ENCODE data around the gene SEMA5A.

The SEMA5A gene

DNA sequence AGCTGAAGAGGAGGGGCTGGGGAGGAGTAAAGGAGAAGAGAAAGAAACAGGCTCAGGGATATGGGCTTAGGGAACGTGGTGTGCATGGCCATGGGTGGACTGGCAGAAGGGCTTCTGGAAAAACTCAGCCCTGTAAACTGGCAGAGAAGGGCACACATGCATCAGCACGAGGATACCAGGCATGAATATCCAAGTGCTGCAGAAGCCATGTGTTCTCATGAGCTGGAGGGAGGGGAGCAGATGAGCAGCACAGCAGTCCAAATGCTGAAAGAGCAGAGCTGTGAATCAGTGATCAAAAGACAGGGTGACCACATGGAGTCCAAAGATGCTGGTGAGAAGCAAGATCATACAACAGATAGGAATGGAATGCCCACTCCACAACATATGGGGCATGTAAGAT lies 72.3 kb downstream of the SEMA5A start:
- no peak for DNase-seq

DNA sequence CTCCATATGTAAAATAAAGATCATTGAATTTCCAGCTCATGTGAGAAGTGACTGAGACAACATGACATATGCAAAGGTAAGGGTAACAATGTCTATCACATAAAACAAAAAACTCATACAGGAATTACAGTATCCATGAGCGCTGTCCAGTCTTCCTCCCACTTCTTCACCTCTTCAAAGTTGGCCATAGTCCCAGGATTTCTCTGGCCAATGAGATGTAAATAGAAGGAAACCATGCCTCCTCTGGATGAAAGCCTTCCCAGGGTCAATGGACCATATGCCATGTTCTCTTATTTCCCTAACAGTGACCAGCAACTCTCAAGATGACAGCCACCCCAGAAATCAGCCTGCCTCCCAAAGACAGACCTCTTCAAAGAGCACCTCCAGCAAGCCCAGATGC lies 75.5 kb downstream of the SEMA5A start:
- DNase-seq, result no peak

DNA sequence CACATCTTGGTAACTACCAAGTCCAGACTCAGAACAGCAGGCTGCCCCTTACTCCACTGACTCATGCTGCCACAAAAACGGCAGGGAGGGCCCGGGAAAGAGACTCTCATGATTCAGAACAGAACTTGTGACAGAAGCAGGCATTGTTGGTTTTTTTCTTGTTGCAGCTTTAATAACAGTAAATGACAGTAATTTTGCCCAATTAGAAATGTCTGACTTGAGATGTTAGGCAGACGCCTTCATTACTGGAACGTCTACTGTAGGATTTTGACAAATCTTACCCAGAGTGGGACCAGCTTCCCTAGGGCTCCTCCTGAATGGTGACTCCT lies 77.9 kb downstream of the SEMA5A start:
- DNase-seq, result no peak

DNA sequence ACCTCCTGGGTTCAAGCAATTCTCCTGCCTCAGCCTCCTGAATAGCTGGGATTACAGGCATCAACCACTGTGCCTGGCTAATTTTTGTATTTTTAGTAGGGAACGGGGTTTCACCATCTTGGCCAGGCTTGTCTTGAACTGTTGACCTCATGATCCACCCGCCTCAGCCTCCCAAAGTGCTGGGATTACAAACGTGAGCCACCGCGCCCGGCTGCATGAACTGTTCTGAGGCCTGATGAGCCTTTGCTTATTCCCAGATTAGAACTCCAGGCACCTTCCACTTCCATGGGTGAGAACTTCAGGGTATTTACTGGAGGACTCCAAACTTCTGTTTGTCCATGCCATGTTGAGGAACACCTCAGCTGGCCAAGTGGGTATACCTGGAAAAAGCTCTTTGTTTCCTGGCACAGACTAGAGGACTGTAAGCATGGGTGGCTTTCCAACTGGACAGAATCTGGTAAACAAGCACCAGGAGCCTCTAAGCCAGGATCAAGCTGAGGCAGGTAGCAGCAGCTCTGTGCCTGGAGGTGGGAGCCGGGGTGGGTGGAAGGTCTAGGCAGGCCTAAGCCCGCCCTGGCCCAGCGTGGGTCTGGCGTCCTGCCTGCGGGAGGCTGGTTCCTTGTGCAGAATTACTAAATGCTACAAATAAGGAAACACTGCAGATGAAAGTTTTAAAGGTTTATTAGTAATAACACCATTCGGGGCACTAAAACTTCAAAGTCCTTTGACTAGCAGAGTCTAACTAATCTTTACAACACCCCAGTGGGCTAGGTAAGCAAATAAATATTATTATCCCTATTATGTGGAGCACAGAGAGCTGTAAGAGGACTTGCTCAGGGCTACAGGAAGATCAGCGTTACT lies 78.4 kb downstream of the SEMA5A start:
- no peak for DNase-seq

DNA sequence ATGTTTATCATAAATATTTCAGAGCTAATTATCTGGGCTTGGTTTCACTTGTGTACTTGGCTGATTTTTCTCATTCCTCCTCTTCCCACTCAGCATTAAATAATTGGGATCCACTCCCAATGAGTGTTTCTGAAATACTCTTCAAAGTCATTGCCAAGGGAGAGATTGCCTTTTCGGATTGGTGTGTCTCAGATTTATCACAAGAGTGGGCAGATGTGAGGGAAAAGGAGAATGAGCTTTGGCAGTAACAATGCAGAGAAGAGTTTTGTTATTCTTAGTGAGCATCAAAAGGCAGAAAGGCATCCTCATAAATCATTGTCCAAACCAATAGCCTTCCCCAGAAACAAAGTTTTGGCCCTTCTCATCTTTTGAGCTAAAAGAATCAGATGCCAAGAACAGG lies 79.2 kb downstream of the SEMA5A start:
- DNase-seq, result no peak

DNA sequence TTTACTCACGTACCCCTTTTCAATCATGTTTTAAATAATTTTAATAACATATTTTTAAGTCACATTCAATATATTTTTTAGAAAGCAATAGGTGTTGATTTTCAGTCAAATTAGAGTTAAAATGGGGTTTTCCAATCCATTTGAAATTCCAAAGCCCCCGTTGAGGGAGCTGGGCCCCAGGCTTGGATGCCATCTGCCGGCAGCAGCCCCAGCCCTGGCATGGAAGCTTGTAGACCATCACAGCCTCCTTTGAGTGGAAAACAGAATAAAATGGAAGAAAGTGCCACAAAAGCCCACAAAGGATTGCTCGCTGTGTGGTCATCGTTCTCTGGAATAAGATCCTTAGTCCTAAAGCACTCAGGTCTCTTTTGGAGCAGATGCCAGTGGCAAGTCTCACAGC lies 81.4 kb downstream of the SEMA5A start:
- DNase-seq, result no peak

DNA sequence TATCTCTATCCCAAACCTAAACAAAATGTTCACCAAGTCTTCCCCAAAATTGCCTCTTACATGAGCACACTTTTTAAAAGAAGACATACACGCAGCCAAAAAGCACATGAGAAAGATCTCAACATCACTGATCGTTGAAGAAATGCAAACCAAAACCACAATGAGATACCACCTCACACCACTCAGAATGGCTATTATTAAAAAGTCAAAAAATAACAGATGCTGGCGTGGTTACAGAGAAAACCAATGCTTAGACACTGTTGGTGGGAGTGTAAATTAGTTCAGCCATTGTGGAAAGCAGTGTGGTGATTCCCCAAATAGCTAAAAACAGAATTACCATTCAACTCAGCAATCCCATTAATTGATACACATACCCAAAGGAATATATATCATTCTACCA lies 83.8 kb downstream of the SEMA5A start:
- DNase-seq, result no peak

DNA sequence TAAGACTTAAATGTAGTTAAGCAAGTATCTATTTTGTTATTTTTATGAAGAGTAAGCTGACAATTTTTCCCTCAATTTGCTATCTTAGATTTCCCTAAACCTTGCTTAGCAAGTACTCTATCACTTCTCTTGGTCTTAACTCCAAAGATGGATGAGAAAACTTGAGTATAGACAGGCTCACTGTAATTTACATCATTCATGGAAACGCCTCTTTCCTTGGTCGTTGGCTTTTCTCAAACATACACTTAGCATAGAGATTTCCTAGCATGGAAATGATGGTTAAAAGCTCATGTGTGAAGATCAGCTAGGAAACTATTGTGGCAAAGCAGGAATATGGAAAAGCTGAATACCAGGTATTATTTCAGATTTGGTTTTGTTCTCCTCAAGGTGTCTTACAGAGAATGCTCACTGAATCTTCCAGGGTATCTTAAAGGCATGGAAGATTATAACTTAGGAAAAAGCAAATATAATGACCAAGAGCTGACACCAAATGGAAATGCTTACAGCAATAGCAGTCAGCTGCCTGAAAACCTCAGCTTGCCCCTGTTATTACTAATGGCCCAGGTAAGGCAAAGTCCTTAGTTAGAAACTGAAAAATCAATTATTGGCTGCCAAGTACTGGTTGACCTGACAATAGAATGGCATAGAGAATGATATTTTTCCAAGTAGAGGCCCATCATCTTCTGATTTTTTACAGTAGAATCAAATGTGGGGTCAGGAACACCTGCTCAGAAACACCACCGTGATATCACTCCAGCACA lies 84.8 kb downstream of the SEMA5A start:
- no peak for DNase-seq

DNA sequence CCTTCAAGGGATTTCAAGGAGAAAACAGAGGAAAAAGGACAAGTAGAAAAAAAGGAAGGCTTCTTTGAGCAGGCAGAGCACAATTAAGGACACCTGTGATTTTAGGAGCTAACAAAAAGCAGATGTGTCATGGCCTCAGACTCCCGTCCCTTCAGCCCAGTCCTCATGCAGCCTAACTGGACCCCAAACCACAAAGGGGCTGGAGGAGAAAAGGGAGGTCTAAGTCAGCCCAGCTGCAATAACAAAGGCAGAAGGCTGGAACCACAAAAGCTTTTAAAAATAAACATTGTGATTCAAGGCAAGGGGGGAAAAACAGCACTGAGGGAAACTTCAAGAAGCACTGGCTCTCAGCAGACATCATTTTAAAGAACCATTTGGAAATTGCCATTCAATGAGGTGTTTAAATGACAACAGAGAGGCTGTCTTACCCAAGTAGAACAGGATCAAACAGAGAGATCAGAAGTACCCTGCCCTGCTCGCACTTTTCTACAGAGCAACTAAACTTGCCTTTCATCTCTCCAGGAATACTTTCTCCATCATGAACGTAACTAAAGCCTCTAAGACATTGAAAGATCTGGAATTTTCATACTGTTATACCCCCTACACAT lies 89.3 kb downstream of the SEMA5A start:
- no peak for DNase-seq

DNA sequence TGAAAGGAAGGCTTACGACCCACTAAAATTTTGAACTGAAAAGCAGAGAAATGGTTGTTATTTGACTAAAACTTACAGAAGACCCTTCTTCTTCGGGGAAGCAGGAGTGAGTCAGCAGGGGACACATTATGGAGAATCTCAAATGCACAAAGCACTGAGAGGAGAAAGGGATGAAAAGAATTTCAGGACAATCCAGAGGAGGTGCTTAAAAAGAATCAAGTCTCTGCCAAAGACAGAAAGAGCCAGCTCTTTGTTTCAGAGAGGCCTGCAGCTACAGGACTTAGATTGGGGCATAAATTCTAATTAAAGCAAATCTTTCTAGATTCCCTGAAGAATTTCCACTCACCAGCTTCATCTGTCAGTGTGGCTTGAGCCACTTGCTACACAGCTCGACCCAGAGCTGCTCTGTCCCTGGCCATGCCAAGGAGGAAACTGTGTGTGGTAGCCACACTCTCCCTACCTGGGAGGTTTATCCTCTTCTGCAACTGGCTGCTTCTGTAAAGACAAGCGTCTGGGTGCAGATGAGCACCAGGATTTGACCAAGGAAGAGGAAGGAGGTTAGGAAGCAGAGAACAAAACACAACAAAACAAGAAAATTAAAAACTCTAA lies 89.9 kb downstream of the SEMA5A start:
- DNase-seq, result no peak

DNA sequence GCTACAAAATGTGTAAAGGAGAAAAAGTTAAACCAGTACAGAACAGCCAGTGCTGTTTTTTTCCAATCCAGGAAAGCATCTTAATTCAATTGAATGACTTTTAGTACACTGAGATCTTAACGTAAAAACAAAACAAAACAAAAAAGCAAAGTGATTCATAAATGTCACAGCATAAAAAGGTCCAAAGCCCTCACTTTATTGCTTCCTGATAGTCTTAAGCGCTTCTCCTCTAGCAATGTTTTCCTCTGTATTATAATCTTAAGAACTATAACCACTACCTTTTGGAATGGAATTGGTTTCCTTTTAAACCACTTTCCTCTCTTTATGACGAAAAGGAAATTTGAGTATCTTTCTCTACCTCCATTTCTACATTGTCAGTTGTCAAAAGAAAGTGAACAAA lies 91.4 kb downstream of the SEMA5A start:
- DNase-seq, result no peak

DNA sequence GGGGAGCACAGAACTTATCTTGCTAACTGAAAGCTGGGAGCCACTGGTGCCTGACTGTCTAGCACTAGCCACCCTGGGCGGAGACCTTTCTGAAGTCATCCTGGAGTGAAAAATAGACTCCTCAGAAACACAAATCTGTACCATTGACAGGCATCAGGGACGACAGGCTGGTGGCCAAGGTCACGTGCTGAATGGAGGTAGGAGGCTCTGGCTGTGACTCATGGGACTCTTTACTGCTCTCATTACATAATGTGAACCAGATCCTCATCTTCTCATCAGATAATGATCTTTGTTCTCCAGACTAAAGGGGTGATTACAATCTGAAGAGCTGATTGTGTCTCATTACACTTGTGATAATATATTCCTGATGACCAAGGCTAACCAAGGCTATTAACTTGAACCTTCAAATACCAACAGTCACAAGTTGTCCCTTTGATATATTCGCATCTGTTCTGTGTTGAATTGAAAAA lies 91.8 kb downstream of the SEMA5A start:
- no peak for DNase-seq

DNA sequence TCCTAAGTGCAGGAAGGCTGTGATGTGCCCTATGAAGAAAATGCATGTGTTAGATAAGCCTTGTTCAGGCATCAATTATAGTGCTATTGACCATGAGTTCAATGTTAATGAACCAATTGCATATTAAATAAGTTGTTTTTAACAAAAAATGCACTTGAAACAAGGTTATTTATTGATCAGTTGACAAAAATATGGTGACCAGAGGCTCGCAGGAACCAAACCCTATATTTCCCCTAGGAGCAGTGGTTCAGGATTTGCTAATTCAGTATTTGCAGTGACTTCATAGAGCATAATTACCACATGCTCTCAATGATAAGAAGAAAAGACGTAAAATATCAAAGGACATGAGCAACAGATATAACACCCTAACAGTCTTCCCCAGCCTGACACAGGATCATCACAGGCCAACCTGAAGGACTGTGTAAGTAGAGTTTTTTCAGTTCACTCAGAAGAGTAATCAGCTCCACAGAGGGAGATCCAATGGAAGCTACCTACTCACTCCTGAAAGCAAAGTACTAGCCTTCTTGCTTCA lies 92.3 kb downstream of the SEMA5A start:
- DNase-seq, result no peak

DNA sequence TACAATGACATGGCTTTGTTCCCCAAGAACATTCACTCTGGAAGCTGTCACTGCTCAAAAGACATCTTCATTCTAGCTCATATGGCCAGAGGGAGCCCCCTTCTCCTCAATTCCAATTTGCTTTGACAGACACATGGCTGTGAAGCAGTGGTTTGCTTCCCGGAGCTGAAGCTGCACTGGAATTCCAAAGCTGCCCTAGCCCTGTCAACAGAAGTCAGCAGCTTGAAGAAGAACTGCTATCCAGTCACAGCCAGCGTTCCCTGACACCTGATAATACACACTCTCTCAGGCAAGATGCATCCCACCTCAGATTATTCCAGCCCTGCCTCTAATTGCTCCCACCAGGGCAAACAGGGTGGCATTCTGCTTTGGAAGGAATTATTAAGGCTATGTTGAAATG lies 93.7 kb downstream of the SEMA5A start:
- no peak for DNase-seq

DNA sequence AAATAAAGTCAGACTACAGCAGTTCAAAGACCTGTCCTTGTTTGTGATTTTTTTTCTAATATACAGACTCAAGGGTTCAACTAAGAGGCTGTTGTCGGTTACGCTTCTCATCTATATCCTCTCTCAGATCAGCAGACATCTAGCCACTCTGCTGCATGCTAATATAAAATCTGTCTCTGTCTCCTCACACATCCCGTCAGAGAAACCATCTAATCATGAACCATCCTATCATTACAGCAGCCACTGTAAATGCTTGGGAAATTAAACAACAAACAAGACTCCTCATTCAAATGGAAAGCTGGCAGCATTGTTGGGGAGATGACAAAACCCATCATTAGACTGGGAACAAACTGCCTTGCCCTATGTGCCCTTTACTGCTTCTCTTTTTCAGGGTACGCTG lies 94.8 kb downstream of the SEMA5A start:
- no peak for DNase-seq

DNA sequence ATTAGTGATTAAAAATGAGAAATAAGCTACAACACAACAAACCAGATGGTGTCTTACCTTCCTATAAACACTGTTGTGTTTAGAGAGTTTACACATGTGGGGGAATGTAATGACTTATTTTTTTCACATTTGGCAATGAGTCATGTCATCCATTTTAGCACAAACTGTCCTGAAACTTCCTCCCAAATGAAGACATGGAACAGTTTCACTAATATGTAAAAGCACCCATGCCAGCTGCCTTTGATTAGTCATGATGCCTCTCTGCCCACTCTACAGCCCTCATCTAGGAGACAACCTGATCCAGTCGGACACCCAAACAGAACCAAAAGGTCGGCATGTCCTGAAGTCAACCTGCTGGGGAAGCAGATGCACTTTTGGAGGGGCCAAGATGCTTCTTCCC lies 98.2 kb downstream of the SEMA5A start:
- no peak for DNase-seq

DNA sequence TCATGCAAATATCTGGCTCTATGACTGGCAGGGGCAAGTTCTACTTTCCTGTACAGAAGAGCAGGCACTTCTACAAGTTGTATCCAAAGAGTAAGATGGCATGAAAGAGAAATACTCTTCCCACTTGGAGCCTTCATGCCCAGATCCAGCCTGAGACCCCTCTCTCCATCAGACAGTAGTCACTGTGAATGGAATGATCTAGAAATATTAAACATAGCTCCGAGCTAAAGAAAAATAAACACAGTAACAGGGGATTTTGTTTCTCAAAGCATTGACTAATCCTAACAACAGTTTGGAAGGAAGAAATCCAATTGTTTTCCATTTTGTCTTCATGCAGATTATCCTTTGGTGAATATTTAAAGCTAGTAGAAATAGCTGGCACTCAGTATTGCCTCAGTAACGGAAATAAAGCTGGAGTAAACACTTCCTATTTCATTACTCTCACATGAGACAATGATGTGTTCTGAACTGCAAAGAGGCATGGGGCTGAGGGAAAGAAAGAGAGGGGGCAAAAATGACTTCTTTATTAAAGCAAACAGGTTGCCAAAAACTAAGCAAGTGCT lies 100.0 kb downstream of the SEMA5A start:
- DNase-seq, result no peak

DNA sequence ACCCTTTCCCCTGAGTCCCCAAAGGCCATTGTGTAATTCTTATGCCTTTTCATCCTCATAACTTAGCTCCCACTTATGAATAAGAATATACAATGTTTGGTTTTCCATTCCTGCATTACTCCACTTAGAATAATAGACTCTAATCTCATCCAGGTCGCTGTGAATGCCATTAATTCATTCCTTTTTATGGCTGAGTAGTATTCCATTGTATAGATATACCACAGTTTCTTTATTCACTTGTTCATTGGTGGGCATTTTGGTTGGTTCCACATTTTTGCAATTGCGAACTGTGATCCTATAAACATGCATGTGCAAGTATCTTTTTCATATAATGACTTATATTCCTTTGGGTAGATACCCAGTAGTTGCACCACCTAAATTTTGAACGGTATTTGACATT lies 101.5 kb downstream of the SEMA5A start:
- no peak for DNase-seq

DNA sequence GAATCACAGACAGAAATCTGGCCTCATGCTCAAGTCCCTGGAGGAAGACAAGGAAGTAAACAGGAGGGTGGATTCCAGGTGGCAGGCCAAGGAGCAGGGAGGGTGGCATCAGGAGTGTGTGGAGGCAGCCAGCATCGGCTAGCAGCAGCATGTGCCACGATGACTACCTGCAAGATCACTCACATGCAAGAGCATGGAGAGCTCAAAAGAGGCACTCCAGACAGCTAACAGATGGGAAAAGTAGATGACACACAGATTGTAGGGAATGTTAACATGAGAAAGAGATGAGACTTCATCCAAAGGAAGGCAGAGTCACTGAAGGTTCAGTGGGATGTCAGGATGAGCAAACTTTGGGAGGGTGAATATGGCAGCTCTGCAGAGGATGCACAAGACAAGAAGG lies 104.3 kb downstream of the SEMA5A start:
- no peak for DNase-seq

DNA sequence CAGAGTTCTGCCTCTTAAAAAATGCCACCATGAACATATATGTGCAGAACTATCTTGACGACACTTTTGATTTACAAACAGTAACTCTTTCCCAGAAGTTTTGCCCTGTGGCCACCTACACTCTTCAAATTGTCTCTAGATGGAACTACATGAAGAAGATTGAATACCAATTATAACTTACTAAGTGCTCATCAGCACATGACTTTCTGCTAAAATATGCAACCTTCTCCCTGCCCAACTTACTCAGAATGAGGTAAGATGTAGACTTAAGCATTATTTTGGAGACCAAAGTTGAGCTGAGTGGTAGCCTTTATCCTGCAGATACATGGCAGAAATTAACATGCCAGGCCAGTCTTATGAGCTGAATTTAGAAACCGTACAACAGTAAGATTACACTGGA lies 105.4 kb downstream of the SEMA5A start:
- DNase-seq, result no peak

DNA sequence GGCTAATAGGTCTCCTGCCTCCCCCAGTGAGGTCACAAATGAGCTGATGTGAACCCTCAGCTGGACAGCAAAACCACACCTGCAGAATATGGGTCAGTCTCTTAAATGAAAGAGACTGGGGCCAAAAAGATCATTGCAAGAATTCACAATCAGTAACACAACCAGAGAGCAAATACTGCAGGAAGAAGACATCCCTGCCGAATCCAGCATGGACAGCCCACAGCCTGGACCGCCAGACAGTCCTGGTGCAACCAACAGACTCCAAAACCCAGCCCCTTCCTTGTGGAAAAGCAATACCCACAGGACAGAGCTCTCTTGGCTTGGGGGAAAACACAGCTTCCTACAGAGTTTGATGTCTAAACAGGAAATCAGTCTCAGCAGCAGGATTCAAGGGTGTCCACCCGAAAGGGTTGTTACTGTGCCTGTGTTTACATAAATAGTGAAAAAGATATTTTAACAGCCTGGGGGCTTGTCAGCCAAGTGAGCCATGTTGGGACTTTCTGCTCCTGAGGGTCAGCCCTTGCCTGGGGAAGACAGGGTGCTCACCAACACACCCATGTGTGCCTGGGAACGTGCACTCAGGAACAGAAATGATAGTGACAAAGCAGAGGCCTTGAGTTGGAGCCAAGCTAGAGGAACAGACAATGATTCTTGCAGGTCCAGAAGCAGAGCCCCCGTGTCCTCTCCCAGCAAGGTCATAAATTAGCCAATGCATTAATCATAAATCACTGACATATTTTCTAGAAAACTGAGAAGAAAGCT lies 106.2 kb downstream of the SEMA5A start:
- no peak for DNase-seq
